GM23338 (cell line): Measurements from ENCODE around the gene IFI44L. TPM values are rescaled to one million over a fixed set of nuclear protein-coding genes. Genes with fewer than 3 reads are reported as not detected.

ENCODE experiments used
- ATAC-seq: fragments of 200-7000 bp; cut with Tn5 transposase; 3 replicates; pipeline ENCODE4 v1.9.1; 2020
- DNase-seq: peaks from one replicate; pipeline ENCODE4 v3.0.0-alpha.2; 2015; ENCODE audit warnings: low spot score
- H2AFZ ChIP-seq: fragments of 200-600 bp; sonication (generic); 2 replicates; pipeline ENCODE4 v1.8.0; 2016; ENCODE audit warnings: antibody characterized with exemption, mild to moderate bottlenecking, moderate library complexity
- H3F3A ChIP-seq: fragments of 200-600 bp; sonication (generic); replicated peaks from 2 replicates; pipeline ENCODE4 v1.8.0; 2017; ENCODE audit warnings: antibody characterized with exemption, mixed run types, low read depth
- H3K27ac ChIP-seq: fragments of 200-600 bp; sonication (generic); 2 replicates; pipeline ENCODE4 v1.6.1; 2016; ENCODE audit warnings: low read depth
- H3K27me3 ChIP-seq: fragments of 200-600 bp; sonication (generic); 2 replicates; pipeline ENCODE4 v1.8.0; 2016; ENCODE audit warnings: mild to moderate bottlenecking, mixed run types, moderate library complexity; ENCODE audit not compliant: insufficient read depth
- H3K36me3 ChIP-seq: fragments of 200-600 bp; sonication (generic); 2 replicates; pipeline ENCODE4 v1.8.0; 2016; ENCODE audit warnings: mild to moderate bottlenecking; ENCODE audit not compliant: insufficient read depth
- H3K4me1 ChIP-seq: fragments of 200-600 bp; sonication (generic); 2 replicates; pipeline ENCODE4 v1.8.0; 2016; ENCODE audit warnings: mild to moderate bottlenecking, moderate library complexity; ENCODE audit not compliant: insufficient read depth
- H3K4me2 ChIP-seq: fragments of 200-600 bp; sonication (generic); 2 replicates; pipeline ENCODE4 v1.7.1; 2017; ENCODE audit warnings: mixed run types
- H3K4me3 ChIP-seq: fragments of 200-600 bp; sonication (generic); 2 replicates; pipeline ENCODE4 v1.6.1; 2016; ENCODE audit warnings: mixed run types
- H3K79me2 ChIP-seq: fragments of 200-600 bp; sonication (generic); replicated peaks from 2 replicates; pipeline ENCODE4 v1.8.0; 2017; ENCODE audit warnings: mild to moderate bottlenecking; ENCODE audit not compliant: insufficient read depth
- H3K9me2 ChIP-seq: fragments of 200-600 bp; sonication (generic); 2 replicates; pipeline ENCODE4 v1.8.0; 2017; ENCODE audit not compliant: insufficient read depth
- H4K20me1 ChIP-seq: fragments of 200-600 bp; sonication (generic); replicated peaks from 2 replicates; pipeline ENCODE4 v1.8.0; 2017; ENCODE audit warnings: mild to moderate bottlenecking; ENCODE audit not compliant: insufficient read depth
- H3K27ac Mint-ChIP-seq: 2 replicates; pipeline ENCODE4 v1.8.0; 2020; ENCODE audit warnings: inconsistent platforms, mild to moderate bottlenecking, moderate library complexity, mixed read lengths
- H3K27me3 Mint-ChIP-seq: 3 replicates; pipeline ENCODE4 v1.8.0; 2022; ENCODE audit warnings: low read depth, mild to moderate bottlenecking, moderate library complexity, mixed read lengths, inconsistent platforms; ENCODE audit not compliant: insufficient read depth, poor library complexity
- H3K36me3 Mint-ChIP-seq: 3 replicates; pipeline ENCODE4 v1.8.0; 2021; ENCODE audit warnings: low read depth, mild to moderate bottlenecking, inconsistent platforms, moderate library complexity, mixed read lengths
- H3K4me1 Mint-ChIP-seq: 3 replicates; pipeline ENCODE4 v1.8.0; 2020; ENCODE audit warnings: mild to moderate bottlenecking, inconsistent platforms, mixed read lengths
- H3K4me3 Mint-ChIP-seq: 3 replicates; pipeline ENCODE4 v1.8.0; 2021; ENCODE audit warnings: moderate library complexity, mild to moderate bottlenecking, inconsistent platforms, mixed read lengths
- H3K9me3 Mint-ChIP-seq: 3 replicates; pipeline ENCODE4 v1.8.0; 2020; ENCODE audit warnings: moderate library complexity, mild to moderate bottlenecking, inconsistent platforms, mixed read lengths
- CTCF ChIP-seq, 2 experiments: fragments of 200-600 bp in 1 of 2; sonication (generic) in 1 of 2; conservative IDR thresholded peaks; 2 replicates each; pipeline versions ENCODE4 v1.5.1 to v1.6.1; 2016 to 2017; ENCODE audit warnings: antibody characterized with exemption in 2 of 2, low read depth in 2 of 2, mild to moderate bottlenecking in 2 of 2, moderate library complexity in 1 of 2
- EZH2 ChIP-seq: fragments of 200-600 bp; sonication (generic); IDR thresholded peaks from one replicate; pipeline ENCODE4 v1.8.0; 2017; ENCODE audit warnings: antibody characterized with exemption, mild to moderate bottlenecking, low read depth; ENCODE audit not compliant: unreplicated experiment
- EZH2phosphoT487 ChIP-seq: fragments of 200-600 bp; sonication (generic); IDR thresholded peaks from one replicate; pipeline ENCODE4 v1.8.1; 2018; ENCODE audit warnings: antibody characterized with exemption; ENCODE audit not compliant: unreplicated experiment
- NANOG ChIP-seq: IDR thresholded peaks from 2 replicates; pipeline ENCODE4 v1.6.1; 2016; ENCODE audit warnings: antibody characterized with exemption, borderline replicate concordance
- STAT1 ChIP-seq: IDR thresholded peaks from one replicate; pipeline ENCODE4 v1.6.1; 2016; ENCODE audit warnings: antibody characterized with exemption; ENCODE audit not compliant: unreplicated experiment
- ZNF114 ChIP-seq: fragments of 250-450 bp; sonication (Bioruptor Pico); IDR thresholded peaks from 2 replicates; pipeline ENCODE4 v1.5.0; 2020; ENCODE audit warnings: mild to moderate bottlenecking, moderate library complexity
- ZNF331 ChIP-seq: fragments of 250-450 bp; sonication (Bioruptor Pico); IDR thresholded peaks from 2 replicates; pipeline ENCODE4 v1.5.0; 2020; ENCODE audit warnings: low read depth, mild to moderate bottlenecking, moderate library complexity
- ZNF462 ChIP-seq: fragments of 250-450 bp; sonication (Bioruptor Pico); IDR thresholded peaks from 2 replicates; pipeline ENCODE4 v1.5.0; 2020; ENCODE audit warnings: mild to moderate bottlenecking, moderate library complexity
- polyA plus RNA-seq: library from polyadenylated mRNA; unstranded; fragments of >200 nt; fragmentation: Nextera tagmentation; extraction: Ambion mirVana; gene quantifications from 2 replicates; pipeline ENCODE4 v1.2.1, GENCODE V29; 2016
- total RNA-seq: library from RNA; depleted of rRNA; stranded (reverse); fragments of >200 nt; shearing (Covaris generic); gene quantifications from 2 replicates; pipeline ENCODE4 v1.2.3, GENCODE V29; 2014

The IFI44L gene
- total and polyA plus RNA-seq, 2 experiments from 2014 or later, result not detected

GRCh38 chr1:78603206-78603605 is 17.0 kb upstream of the IFI44L start (continued):
- TF ChIP-seq ZNF462 (no peak), STAT1 (no peak), ZNF114 (CRISPR knock-in tag) (no peak), CTCF (conservative IDR thresholded peaks at IDR 0.05; ENCODE audit: low read depth in 2 of 2) (no peak), EZH2 (no peak), NANOG (no peak), ZNF331 (CRISPR knock-in tag) (no peak)

GRCh38 chr1:78604643-78605042 is 15.6 kb upstream of the IFI44L start:
- Histone ChIP-seq H3K4me3 (no peak overlapping the region), H3K27me3 (no peaks in the 10 kb centered on the region), H3K36me3 (no peaks in the 10 kb centered on the region), H3F3A (no peaks in the 10 kb centered on the region), H4K20me1 (no peaks in the 10 kb centered on the region), H3K4me1 (no peaks in the 10 kb centered on the region), H3K79me2 (no peaks in the 10 kb centered on the region), H2AFZ (peak overlapping the region; percentile 78; the same call in 1 of the 2 replicates), H3K9me2 (no peaks in the 10 kb centered on the region), H3K4me2 (no peak overlapping the region), H3K27ac (no peak overlapping the region)
- no peak for ATAC-seq
- DNase-seq, result no peak
- Mint-ChIP-seq H3K9me3 (no peaks in the 10 kb centered on the region; the same call in 2 of the 3 replicates), H3K27me3 (peaks cover 5% of the 10 kb centered on the region), H3K27ac (no peak overlapping the region), H3K36me3 (no peaks in the 10 kb centered on the region), H3K4me3 (no peak overlapping the region), H3K4me1 (no peaks in the 10 kb centered on the region)
- TF ChIP-seq NANOG, result no peak
- no peak for TF ChIP-seq ZNF462
- TF ChIP-seq ZNF331 (CRISPR knock-in tag), result no peak
- no peak for TF ChIP-seq EZH2phosphoT487
